ENCODE results near the gene FTL. TPM values are rescaled to one million over a fixed set of nuclear protein-coding genes. Genes with fewer than 3 reads are reported as not detected.
"Not testable (repeated sequence)": the region's sequence is repeated elsewhere in the genome, so short reads cannot be mapped to it uniquely, and the experiment has no call there.

The FTL gene
- total and polyA plus RNA-seq, 8 donors, result 1,292 to 8,824 (median 3,975) TPM

GRCh38 chr19:48918801-48919247 is 46.3 kb upstream of the FTL start:
- no peak overlapping the region for H3K4me3 ChIP-seq
- peak in 1 of 2 donors; percentile 44 for DNase-seq
- TF ChIP-seq CTCF (IDR thresholded peaks at IDR 0.05), result no peak
- TF ChIP-seq EP300 (IDR thresholded peaks at IDR 0.05), result no peak
- TF ChIP-seq POLR2AphosphoS5 (IDR thresholded peaks at IDR 0.05), result no peak
- TF ChIP-seq POLR2A (IDR thresholded peaks at IDR 0.05), result no peak
- no peaks in the 10 kb centered on the region for H3K9me3 ChIP-seq
- H3K36me3 ChIP-seq, result peaks cover 54 to 100% (median 98%) of the 10 kb centered on the region in 4 donors
- no peak overlapping the region for H3K27ac ChIP-seq
- WGBS, 5 donors, result 83 to 92% (median 88%) methylated on average over 18 of the region's 18 CpGs
- no peaks in the 10 kb centered on the region for H3K27me3 ChIP-seq
- intact Hi-C loops (cut with DNase I; ENCODE audit: low total_unique reads), result no loop called here
- H3K4me1 ChIP-seq, result no peaks in the 10 kb centered on the region

- H3K4me1 ChIP-seq; H3K27me3 ChIP-seq; H3K27ac ChIP-seq; H3K9me3 ChIP-seq; intact Hi-C loops (cut with DNase I; ENCODE audit: low total_unique reads); DNase-seq; H3K4me3 ChIP-seq: not testable (repeated sequence)
- WGBS, 5 donors, result 90 to 95% (median 93%) methylated on average over 8 of the region's 8 CpGs
- peaks cover 50 to 97% (median 94%) of the 10 kb centered on the region in 4 donors for H3K36me3 ChIP-seq
Measured at GRCh38 chr19:48919271-48919670, 45.8 kb upstream of the FTL start.

GRCh38 chr19:48920949-48921348 is 44.2 kb upstream of the FTL start:
- TF ChIP-seq CTCF (IDR thresholded peaks at IDR 0.05) (no peak), EP300 (IDR thresholded peaks at IDR 0.05) (no peak), POLR2A (IDR thresholded peaks at IDR 0.05) (no peak), POLR2AphosphoS5 (IDR thresholded peaks at IDR 0.05) (no peak)
- Histone ChIP-seq H3K4me1 (peaks cover 0 to 10% (median 0%) of the 10 kb centered on the region in 4 donors), H3K9me3 (no peaks in the 10 kb centered on the region), H3K27ac (no peak overlapping the region), H3K27me3 (no peaks in the 10 kb centered on the region), H3K36me3 (peaks cover 40 to 81% (median 77%) of the 10 kb centered on the region in 4 donors), H3K4me3 (no peak overlapping the region)
- WGBS, 5 donors, result 83 to 92% (median 87%) methylated on average over 8 to 10 of the region's 10 CpGs
- intact Hi-C loops (cut with DNase I; ENCODE audit: low total_unique reads), result no loop called here
- DNase-seq, result no peak

- no peak overlapping the region for H3K27ac ChIP-seq
- intact Hi-C loops (cut with DNase I; ENCODE audit: low total_unique reads), result no loop called here
- DNase-seq, result no peak
- peaks cover 30 to 71% (median 67%) of the 10 kb centered on the region in 4 donors for H3K36me3 ChIP-seq
- no peak overlapping the region for H3K4me3 ChIP-seq
- TF ChIP-seq CTCF (IDR thresholded peaks at IDR 0.05) (no peak), POLR2AphosphoS5 (IDR thresholded peaks at IDR 0.05) (no peak), POLR2A (IDR thresholded peaks at IDR 0.05) (no peak), EP300 (IDR thresholded peaks at IDR 0.05) (no peak)
- H3K9me3 ChIP-seq, result no peaks in the 10 kb centered on the region
- H3K27me3 ChIP-seq, result no peaks in the 10 kb centered on the region
- H3K4me1 ChIP-seq, result peaks cover 0 to 19% (median 3%) of the 10 kb centered on the region in 4 donors
- 87 to 92% (median 89%) methylated on average over 12 of the region's 12 CpGs for WGBS, 5 donors
Measured at GRCh38 chr19:48921721-48922500, 43.2 kb upstream of the FTL start.
